ENCODE data around the gene LEPR. TPM values are rescaled to one million over a fixed set of nuclear protein-coding genes. Genes with fewer than 3 reads are reported as not detected.
A peak's percentile ranks its signal among the peaks of the same experiment; 100 is the strongest.
"Not testable (repeated sequence)": the region's sequence is repeated elsewhere in the genome, so short reads cannot be mapped to it uniquely, and the experiment has no call there.

LEPR gene, protein sequence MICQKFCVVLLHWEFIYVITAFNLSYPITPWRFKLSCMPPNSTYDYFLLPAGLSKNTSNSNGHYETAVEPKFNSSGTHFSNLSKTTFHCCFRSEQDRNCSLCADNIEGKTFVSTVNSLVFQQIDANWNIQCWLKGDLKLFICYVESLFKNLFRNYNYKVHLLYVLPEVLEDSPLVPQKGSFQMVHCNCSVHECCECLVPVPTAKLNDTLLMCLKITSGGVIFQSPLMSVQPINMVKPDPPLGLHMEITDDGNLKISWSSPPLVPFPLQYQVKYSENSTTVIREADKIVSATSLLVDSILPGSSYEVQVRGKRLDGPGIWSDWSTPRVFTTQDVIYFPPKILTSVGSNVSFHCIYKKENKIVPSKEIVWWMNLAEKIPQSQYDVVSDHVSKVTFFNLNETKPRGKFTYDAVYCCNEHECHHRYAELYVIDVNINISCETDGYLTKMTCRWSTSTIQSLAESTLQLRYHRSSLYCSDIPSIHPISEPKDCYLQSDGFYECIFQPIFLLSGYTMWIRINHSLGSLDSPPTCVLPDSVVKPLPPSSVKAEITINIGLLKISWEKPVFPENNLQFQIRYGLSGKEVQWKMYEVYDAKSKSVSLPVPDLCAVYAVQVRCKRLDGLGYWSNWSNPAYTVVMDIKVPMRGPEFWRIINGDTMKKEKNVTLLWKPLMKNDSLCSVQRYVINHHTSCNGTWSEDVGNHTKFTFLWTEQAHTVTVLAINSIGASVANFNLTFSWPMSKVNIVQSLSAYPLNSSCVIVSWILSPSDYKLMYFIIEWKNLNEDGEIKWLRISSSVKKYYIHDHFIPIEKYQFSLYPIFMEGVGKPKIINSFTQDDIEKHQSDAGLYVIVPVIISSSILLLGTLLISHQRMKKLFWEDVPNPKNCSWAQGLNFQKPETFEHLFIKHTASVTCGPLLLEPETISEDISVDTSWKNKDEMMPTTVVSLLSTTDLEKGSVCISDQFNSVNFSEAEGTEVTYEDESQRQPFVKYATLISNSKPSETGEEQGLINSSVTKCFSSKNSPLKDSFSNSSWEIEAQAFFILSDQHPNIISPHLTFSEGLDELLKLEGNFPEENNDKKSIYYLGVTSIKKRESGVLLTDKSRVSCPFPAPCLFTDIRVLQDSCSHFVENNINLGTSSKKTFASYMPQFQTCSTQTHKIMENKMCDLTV
- total RNA-seq, result 10.2 and 25.1 TPM in 2 replicates

GRCh38 chr1:65420590-65421350 lies at the start of gene LEPR, which contains the start of gene LEPROT:
Gene LEPR, plus strand, starts transcription at chr1:65420668. Its CDS starts 144,898 bp downstream, at chr1:65565566.
Gene LEPROT, plus strand, starts transcription at chr1:65420668. Its CDS starts 57 bp downstream, at chr1:65420725.
- no peak for DNase-seq (ENCODE audit: low read depth, low spot score)

- no peak for DNase-seq (ENCODE audit: low read depth, low spot score)
Measured at GRCh38 chr1:65371544-65371943, 48.9 kb upstream of the LEPR start.

- DNase-seq (ENCODE audit: low read depth, low spot score), result no peak
Measured at GRCh38 chr1:65372557-65372956, 47.9 kb upstream of the LEPR start.

DNA sequence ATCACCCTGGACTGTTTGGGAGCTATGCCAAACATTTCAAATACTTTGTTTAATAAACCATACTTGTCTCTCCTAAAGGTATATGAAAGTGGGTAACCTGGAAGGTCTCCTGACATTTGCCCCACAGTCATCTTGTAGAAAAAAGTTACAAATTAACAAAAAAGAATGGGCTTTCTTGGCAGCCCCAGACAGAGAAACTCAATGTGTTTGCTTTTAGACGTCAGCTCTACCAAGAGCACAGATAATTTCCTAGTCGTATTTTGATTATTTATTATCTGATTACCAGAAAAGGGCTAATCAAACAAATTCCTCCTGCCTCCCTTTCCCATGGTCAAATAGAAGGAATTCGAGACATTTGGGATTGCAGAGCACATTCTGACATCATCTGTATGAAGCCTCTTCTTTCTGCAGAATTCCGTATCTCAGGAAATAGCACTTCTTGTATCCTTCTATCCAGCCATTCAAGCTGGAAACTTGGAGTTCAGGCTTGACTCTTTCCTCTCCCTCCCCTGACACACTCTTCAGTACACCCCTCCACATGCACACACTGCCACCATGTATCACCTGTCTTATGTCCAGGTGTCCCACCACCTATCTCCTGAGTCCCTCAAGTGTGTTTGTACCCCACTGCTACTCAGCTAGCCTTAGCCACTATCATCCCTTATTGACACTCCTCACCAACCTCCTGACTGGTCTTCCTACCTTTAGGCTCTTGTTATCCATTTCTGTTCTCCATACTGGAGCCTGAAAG lies 42.8 kb upstream of the LEPR start:
- no peak for DNase-seq (ENCODE audit: low read depth, low spot score)

- no peak for DNase-seq (ENCODE audit: low read depth, low spot score)
Measured at GRCh38 chr1:65378247-65378946, 42.1 kb upstream of the LEPR start.

- DNase-seq (ENCODE audit: low read depth, low spot score), result not testable (repeated sequence)
Measured at GRCh38 chr1:65384426-65384825, 36.0 kb upstream of the LEPR start.

DNA sequence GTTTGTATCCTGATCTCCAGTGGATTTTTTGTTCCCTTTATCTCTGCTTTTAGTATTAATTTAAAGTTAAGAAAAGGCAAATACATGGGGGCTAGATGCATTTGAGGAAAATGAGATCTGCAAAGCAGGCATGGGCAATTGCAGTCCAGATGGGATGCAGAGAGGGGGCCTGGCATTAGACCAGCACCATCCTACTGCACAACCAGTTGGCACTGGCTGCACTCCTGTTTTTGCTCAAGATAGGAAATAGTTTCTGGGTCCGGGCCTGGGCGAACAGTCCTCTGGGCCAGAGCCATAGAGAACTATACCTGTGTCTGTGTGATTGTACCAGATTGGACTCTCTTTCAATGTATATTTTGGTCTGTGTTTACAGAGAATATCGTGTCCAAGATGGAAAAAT lies 34.0 kb upstream of the LEPR start:
- DNase-seq (ENCODE audit: low read depth, low spot score), result no peak

- no peak for DNase-seq (ENCODE audit: low read depth, low spot score)
Measured at GRCh38 chr1:65387821-65388220, 32.6 kb upstream of the LEPR start.

DNA sequence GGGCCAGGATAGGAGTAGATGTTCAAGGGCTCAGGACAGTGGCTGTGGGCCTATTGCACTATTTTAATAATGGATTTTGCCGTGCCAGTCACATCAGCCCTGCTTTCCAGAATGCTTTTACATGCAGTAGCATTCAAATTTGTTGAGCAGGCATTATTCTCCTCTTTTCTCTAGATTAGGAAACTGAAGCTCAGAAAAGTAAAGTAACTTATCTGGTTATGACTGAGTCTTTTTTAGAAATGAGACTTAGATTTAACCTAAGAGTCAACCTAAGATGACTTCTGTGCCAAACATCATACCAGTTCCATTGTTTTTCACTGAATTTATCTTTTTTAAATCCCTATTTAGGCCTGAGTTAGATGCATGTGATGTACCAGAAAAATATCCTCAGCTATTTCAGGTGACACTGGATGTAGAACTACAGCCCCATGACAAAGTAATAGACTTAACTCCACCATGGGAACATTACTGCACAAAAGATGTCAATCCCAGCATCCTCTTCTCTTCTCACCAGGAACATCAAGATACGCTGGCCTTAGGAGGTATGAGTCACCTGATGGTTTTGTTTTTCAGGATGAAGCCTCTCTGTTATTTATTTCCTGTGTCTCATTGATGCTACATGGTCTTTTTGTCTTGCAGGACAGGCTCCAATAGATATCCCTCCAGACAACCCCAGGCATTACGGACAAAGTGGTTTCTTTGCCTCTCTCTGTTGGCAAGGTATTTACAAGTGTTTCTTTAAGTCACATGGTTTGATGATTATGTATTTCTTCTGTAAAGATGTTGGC lies 31.4 kb upstream of the LEPR start:
- no peak for DNase-seq (ENCODE audit: low read depth, low spot score)

DNA sequence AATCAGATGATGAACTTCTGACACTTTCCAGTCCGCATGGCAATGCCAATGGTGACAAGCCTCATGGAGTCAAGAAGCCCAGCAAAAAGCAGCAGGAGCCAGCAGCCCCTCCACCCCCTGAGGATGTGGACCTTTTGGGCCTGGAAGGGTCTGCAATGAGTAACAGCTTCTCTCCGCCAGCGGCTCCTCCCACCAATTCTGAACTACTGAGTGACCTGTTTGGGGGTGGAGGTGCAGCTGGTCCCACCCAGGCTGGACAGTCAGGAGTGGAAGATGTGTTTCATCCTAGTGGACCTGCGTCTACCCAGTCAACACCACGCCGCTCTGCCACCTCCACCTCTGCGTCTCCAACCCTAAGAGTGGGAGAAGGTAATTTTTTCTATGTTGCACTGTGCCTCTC lies 28.0 kb upstream of the LEPR start:
- DNase-seq (ENCODE audit: low read depth, low spot score), result no peak

- DNase-seq (ENCODE audit: low read depth, low spot score), result peak; percentile 24
Measured at GRCh38 chr1:65393347-65393746, 27.1 kb upstream of the LEPR start.

- DNase-seq (ENCODE audit: low read depth, low spot score), result no peak
Measured at GRCh38 chr1:65393928-65394327, 26.5 kb upstream of the LEPR start.

DNA sequence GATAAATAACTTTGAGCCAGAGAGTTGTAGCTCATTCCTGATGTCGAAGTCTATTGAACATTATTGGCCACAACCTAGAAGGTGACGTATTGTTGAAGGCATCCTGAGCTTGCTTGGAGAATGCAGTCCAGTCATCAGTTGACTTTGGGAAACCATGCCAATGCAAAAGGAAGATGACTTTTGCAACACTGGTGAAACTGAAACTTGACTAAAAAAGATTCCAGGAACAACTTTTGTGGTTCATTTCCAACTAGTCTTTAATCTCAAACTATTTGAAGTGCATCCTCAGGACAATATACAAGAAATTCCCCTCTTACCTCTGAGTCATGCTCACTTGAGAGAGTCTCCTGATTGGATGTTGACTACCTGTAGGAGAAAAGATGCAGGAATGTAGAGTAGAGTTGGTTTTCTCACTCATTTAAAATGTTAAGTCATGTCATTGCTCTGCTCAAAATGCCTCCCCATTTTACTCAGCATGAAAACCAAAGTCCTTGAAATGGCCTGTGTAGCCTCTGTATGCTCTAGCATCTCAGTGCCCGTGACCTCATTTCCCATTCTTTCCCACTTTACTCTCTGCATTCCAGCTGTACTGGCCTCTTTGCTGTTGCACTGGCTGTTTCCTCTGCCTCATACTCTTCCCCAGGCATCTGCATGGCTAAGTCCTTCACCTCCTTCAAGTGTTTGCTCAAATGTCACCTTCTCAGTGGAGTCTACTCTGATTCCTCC lies 24.4 kb upstream of the LEPR start:
- no peak for DNase-seq (ENCODE audit: low read depth, low spot score)

GRCh38 chr1:65398083-65398482 lies 22.4 kb upstream of the LEPR start:
- DNase-seq (ENCODE audit: low read depth, low spot score), result no peak

DNA sequence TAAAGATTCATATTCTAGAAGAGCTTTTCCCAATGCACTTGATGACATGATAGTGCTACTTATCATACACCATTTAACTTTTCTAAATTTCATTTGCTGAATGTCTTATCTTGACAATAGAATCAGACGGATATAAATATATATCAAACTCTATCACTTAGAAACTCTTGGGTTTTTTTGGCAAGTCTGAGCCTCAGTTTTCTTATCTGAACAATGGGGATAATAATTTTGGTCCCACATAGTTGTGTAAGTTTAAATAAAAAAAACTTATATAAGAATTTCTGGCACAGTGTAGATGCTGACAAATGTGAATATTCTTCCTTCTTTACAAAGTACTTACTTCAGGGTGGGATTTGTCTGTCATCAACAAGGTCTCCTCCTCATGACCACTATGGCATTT lies 21.5 kb upstream of the LEPR start:
- DNase-seq (ENCODE audit: low read depth, low spot score), result no peak

- DNase-seq (ENCODE audit: low read depth, low spot score), result no peak
Measured at GRCh38 chr1:65401612-65402011, 18.9 kb upstream of the LEPR start.

DNA sequence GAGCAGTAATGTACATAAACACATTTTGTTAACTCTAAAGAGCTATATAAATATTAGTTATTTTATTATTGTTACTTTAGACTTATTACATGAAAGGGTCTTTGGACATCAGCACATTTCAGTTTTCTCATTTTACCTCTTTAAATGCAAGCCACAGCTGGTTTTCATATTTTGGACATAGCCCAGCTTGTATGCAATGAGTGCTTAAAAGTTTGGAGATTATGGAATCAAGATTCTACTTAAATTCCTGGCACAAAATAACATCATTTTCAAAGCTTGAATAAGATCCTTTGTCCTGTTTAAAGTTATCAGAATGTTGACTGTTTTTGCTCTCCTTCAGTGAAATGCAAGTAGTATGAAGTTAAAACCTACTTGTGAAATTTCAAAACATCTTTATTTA lies 15.5 kb upstream of the LEPR start:
- no peak for DNase-seq (ENCODE audit: low read depth, low spot score)

DNA sequence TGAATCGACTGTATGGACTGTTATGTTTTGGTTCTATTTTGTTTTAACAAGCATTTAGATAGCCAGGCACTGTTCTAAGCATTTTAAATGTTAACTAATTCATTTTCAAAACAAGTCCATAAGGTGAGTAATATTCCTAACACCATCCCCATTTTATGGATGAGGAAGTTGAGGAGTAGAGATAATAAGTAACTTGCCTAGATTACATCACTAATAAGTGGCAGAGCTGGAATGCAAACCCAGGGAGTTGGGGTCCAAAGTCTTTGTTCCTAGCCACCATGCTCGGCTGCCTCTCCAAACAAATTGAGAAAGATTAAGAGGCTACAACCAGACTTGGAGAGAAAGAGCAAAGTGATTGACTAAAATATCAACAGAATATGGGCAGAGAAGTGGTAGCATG lies 12.6 kb upstream of the LEPR start:
- no peak for DNase-seq (ENCODE audit: low read depth, low spot score)

All from pulmonary artery endothelial cell (primary cell).